Measurements from ENCODE around the gene FBLL1. TPM values are rescaled to one million over a fixed set of nuclear protein-coding genes. Genes with fewer than 3 reads are reported as not detected.

The FBLL1 gene
- total RNA-seq, 1 donor from 2014 or later = not detected

DNA sequence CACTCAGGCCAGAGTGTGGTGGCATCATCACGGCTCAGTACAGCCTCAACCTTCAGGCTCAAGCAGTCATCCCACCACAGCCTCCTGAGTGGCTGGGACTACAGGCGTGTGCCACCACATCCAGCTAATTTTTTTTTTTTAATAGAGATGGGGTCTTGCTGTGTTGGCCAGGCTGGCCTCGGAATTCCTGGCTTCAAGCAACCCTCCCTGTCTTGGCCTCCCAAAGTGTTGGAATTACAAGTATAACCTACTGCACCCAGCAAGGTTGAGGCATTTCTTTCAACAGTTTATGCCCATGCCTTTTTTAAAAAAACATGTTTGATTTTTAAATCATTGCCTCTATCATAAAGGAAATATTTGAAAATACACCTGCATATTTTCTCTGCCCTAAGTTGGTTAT is 40.0 kb upstream of the FBLL1 start:
- Histone ChIP-seq H3K4me1 (peaks cover 3 to 9% of the 10 kb centered on the region in 2 donors), H3K9me3 (no peaks in the 10 kb centered on the region), H3K27me3 (no peaks in the 10 kb centered on the region), H3K36me3 (peaks cover 37 to 55% of the 10 kb centered on the region in 2 donors), H3K27ac (no peak overlapping the region), H3K4me3 (no peak overlapping the region)
- TF ChIP-seq CTCF (IDR thresholded peaks at IDR 0.05) = no peak
- no peak for DNase-seq (ENCODE audit: low spot score in 2 of 2)
- intact Hi-C loops (cut with DNase I) = loop anchor here (5.0 to 10.0 kb wide), 2 partner anchors 222 to 816 kb away; partner anchors contain the start of gene SLIT3

DNA sequence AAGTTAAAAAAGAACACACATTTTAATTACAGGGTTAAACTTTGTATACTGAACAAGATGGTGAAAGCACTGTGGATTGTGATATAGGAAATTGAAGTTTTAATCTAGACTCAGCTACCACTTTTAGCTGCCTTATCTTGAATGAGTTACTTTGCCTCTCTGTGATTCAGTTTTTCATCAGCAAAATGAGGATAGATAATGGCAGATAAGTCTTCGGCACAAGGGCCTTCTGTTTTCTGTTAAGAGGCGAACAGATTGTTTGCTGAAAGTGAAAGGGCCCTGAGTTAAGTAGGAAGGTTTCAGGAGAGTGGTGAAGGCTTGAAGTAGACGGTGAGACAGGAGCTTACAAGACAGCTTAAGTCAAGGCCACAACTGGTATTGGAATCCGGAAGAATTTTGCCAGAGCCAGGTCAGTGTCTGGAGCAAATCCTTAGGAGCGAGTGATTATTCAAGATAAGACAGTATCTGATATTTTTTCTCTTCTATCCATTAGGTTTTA is 35.0 kb upstream of the FBLL1 start:
- Histone ChIP-seq H3K27ac (no peak overlapping the region), H3K4me3 (no peak overlapping the region), H3K4me1 (no peaks in the 10 kb centered on the region), H3K27me3 (no peaks in the 10 kb centered on the region), H3K36me3 (peaks cover 69 to 96% of the 10 kb centered on the region in 2 donors), H3K9me3 (no peaks in the 10 kb centered on the region)
- TF ChIP-seq CTCF (IDR thresholded peaks at IDR 0.05) = no peak
- intact Hi-C loops (cut with DNase I) = no loop called here
- DNase-seq (ENCODE audit: low spot score in 2 of 2) = no peak

DNA sequence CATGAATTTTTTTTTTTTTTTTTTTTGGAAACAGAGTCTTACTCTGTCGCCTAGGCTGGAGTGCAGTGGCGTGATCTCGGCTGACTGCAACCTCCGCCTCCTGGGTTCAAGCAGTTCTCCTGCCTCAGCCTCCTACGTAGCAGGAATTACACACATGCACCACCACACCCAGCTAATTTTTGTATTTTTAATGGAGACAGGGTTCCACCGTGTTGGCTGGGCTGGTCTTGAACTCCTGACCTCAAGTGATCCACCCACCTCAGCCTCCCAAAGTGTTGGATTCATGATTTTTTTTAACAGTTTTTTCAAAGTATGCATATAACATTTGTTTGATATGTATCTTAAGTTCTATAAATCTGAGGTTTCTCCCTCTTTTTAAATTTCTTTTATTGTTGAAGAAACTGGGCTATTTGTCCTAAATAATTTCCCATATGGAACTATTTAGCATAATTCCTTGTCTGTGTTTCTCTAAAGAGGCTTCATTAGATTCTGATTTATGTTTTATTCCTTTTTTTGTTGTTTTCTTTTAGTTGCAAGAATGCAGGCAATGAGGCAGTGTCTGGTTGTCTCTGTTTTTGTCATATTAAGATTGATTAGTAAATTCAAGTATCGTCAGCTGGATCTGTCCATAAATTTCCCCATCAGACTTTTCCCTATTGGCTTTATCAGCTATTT is 26.4 kb upstream of the FBLL1 start:
- H3K36me3 ChIP-seq = peaks cover 45 to 77% of the 10 kb centered on the region in 2 donors
- DNase-seq (ENCODE audit: low spot score in 2 of 2) = no peak
- no peak overlapping the region for H3K4me3 ChIP-seq
- H3K27ac ChIP-seq = no peak overlapping the region
- no peaks in the 10 kb centered on the region for H3K4me1 ChIP-seq
- H3K9me3 ChIP-seq = no peaks in the 10 kb centered on the region
- no peaks in the 10 kb centered on the region for H3K27me3 ChIP-seq
- TF ChIP-seq CTCF (IDR thresholded peaks at IDR 0.05) = no peak
- intact Hi-C loops (cut with DNase I) = no loop called here

DNA sequence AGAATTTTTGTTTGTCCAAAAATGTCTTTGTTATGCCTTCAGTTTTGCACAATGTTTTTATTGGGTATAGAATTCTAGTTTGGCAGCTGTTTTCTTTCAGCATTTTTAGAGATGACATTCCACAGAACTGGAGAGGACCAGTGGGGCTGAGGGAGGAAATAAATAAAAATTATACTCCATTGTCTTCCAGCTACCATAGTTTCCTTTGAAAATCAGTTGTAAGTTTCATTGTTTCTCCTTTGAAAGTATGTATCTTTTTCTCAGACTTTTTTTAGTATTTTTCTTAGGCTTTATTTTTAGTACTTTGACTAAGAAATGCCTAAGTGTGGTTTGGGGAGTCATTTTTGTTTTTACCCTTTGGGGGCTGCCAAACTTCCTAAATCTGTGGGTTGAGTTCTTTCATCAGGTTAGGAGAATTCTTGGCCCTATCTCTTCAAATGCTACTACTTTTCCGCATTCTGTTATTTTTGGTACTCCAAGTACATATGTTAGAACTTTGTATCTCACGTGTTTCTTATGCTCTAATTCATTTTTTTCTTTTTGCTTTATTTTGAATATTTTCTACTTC is 15.2 kb upstream of the FBLL1 start:
- TF ChIP-seq CTCF (IDR thresholded peaks at IDR 0.05) = no peak
- Histone ChIP-seq H3K27me3 (no peaks in the 10 kb centered on the region), H3K36me3 (peaks cover 89 to 94% of the 10 kb centered on the region in 2 donors), H3K27ac (no peak overlapping the region), H3K4me3 (no peak overlapping the region), H3K9me3 (no peaks in the 10 kb centered on the region), H3K4me1 (no peaks in the 10 kb centered on the region)
- DNase-seq (ENCODE audit: low spot score in 2 of 2) = no peak
- intact Hi-C loops (cut with DNase I) = no loop called here

DNA sequence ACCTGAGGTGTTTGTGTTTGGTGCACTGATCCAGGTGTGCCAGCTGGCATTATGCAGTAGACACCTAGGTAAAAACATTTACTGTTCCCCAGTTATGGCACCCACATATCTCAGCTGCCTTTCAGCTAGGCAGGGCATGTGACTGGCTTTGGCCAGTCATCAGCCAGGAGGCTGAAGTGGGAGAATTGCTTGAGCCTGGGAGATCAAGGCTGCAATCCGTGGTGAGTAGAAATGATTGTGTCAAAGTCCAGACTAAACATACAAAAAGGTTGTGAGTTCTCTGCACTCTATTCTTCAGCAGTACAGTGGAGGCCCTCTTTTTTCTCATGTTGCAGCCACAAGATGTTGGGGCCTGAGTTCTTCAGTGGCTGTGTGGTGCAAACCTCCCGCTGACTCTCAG is 3.2 kb upstream of the FBLL1 start:
- H3K9me3 ChIP-seq = no peaks in the 10 kb centered on the region
- H3K4me1 ChIP-seq = no peaks in the 10 kb centered on the region
- H3K27me3 ChIP-seq = peaks cover 4% of the 10 kb centered on the region
- peaks cover 0 to 7% of the 10 kb centered on the region in 2 donors for H3K36me3 ChIP-seq
- no peak for DNase-seq (ENCODE audit: low spot score in 2 of 2)
- no peak overlapping the region for H3K4me3 ChIP-seq
- intact Hi-C loops (cut with DNase I) = no loop called here
- no peak for TF ChIP-seq CTCF (IDR thresholded peaks at IDR 0.05)
- H3K27ac ChIP-seq = no peak overlapping the region
